ENCODE results near the gene HHIP.

Gene HHIP, protein sequence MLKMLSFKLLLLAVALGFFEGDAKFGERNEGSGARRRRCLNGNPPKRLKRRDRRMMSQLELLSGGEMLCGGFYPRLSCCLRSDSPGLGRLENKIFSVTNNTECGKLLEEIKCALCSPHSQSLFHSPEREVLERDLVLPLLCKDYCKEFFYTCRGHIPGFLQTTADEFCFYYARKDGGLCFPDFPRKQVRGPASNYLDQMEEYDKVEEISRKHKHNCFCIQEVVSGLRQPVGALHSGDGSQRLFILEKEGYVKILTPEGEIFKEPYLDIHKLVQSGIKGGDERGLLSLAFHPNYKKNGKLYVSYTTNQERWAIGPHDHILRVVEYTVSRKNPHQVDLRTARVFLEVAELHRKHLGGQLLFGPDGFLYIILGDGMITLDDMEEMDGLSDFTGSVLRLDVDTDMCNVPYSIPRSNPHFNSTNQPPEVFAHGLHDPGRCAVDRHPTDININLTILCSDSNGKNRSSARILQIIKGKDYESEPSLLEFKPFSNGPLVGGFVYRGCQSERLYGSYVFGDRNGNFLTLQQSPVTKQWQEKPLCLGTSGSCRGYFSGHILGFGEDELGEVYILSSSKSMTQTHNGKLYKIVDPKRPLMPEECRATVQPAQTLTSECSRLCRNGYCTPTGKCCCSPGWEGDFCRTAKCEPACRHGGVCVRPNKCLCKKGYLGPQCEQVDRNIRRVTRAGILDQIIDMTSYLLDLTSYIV

DNA sequence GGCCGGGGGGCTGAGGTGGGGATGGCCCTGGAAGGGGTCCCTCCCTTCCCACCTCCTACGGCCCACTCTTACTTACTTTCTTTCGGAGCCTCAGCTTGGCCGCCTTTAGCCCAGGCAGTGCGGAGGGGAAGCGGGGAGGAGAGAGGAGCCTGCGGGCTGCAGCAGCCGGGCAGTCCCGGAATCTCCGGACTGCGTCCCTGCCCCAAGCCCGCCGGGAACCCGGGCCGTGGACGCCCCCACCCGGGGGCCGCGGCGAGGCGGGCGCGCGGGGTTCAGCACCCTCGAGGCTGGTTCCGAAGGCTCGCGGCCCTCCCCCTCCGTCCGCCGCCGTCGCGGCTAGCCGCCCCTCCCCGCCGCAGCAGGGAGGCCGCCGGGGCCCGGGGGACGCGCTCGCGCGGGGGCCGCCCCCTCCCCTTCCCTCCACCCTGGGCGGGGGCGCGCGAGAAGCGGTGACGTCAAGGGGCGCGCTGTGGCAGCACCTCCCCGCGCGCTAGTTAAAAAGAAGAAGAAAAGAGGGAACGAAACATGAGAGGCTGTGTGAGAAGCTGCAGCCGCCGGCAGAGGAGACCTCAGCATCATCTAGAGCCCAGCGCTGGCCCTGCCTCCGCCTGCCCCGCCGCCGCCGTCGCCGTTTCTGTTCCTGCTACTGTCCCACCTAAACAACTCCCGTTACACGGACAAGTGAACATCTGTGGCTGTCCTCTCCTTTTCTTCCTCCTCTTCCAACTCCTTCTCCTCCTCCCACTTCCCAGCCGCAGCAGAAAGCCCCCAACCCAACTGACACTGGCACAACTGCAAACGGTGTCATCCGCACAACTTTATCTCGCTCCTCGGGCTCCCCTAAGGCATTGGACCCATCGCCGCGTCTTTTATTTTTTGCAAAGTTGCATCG, at the start of gene HHIP:
Gene HHIP, plus strand, starts transcription at position 526 of the 892 bp plus-strand sequence. CDS start 520 bp downstream, outside the sequence.
- DNase-seq (ENCODE audit: low read depth), result no peak

GRCh38 chr4:144597171-144597570, 48.8 kb upstream of the HHIP start:
- no peak for DNase-seq (ENCODE audit: low read depth)

DNA sequence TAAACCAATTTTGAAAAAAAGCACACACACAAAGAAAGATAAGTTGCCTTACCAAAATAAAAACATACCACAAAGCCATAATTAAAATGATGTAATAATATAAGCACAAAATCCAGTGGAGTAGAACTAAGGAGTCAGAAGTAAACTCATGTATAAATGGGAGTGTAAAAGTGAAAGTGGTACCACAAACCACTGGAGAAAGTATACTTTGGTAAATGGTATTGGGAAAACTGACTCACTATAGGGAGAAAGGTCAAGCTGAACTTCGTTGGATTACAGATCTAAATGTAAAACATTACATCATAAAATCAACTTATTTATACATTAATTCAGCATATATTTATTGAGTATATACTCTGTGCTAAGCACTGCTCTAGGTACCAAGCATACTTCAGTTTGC, 46.3 kb upstream of the HHIP start:
- no peak for DNase-seq (ENCODE audit: low read depth)

GRCh38 chr4:144611850-144612249, 34.1 kb upstream of the HHIP start:
- no peak for DNase-seq (ENCODE audit: low read depth)

DNA sequence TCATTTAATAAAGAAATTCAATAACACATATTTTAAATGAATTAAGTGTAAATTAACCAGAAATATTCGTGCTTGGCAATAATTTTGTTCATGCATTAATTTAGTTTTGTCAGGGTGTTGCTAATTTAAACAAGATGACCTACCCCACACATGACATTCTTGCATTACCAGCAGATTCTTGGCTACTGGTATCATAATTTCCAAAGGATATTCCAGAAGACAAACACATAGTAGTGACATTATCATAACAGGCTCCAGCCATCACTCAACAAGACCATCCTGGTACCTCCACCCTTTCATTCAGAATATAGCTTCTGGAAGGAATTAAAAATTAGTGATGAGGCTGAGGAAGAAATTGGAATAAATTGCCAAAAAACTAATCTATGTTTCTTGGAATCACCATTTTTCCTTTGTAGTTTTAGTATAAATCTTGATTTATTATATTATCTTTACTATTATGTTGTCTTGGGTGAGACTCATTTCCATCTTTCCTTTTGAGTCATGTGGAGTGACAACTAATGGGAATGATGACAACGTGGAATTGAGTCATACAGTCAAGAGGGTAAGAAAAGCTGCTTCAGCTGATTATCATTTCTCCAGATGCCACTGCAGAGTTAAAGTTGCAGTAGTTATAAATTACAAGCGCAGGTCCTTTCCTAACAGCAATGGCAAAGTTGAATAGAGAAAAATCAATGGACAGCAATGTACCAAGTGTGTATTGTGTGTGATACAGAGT, 30.9 kb upstream of the HHIP start:
- DNase-seq (ENCODE audit: low read depth), result no peak

DNA sequence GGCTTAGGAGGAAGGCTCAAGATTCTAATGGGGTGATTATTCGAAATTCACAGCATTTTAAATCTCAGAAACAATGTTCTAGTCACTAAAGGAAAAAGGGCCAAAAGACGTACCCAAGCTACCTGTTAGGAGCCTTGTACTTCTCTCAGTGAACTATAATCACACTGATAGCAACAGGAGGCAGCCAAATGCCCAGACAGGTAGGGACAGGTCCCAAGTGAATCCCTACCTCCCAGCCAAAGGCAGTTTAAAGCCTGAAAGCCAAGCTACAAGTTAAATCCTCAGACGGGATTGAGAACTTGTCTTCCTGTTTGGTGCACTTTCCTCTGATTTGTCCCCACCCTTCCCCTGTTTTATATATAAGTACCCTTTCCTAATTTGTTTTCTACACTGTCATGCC, 24.3 kb upstream of the HHIP start:
- no peak for DNase-seq (ENCODE audit: low read depth)

- no peak for DNase-seq (ENCODE audit: low read depth)
These were observed 18.3 kb upstream of the HHIP start for GRCh38 chr4:144627663-144628076.

GRCh38 chr4:144633215-144633614, 12.7 kb upstream of the HHIP start:
- no peak for DNase-seq (ENCODE audit: low read depth)

GRCh38 chr4:144634978-144635747, 10.8 kb upstream of the HHIP start:
- no peak for DNase-seq (ENCODE audit: low read depth)

DNA sequence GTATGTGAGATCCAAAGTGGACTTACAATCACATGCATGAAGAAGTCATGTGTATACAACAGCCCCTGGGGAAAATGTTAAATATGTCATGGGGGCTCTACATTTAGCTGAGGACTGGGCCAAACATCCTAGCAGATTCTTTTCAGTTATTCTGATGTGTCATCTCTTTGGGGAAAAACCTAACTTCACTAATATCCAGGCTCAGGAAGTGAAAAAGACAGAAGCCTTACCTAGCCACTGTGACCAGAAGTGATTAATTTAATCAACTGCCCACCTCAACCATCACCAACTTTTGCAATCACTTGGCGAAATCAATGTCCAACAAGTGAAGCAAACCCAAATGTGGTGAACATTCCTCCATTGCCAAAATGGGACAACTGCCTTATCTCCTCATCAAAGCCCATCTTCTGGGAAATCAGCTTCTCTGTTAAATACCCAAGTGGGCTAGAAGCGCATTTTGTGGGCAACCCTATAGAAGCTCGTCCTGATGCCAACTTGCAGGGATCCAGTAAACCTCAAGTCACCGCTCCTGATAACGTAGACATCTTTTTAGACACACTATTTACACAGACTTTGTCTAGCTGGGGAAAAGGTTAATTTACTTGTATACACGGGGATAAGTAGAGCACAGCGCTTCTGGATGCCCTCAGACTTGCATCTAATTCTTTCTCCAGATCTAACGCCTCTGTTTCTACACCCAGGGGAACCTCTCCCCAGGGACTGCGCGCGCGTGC, 1.4 kb upstream of the HHIP start:
- DNase-seq (ENCODE audit: low read depth), result no peak

DNA sequence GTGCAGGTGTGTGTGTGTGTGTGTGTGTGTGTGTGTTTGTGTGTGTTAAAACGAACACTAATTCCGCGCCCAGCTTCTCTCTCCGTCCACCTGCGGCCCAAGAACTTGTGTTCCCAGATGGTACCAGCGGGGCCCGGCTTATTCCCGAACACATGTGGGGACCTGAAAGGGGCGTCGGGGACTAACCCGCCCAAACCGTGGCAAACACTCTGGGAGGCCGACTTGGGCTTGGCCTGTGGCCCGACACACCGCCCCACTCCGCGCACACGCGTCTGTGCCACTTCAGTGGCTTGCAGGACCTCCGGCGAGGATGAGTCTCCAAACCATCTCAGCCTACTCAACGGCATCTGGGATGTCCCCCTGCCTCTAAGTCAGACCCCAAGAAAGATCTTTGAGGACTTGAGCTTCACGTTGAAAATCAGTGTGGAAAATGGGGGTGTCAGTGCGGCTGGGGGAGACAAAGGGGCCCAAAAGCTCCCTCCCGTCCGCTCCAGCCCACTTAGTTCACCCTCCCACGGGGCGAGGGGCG, 790 bp upstream of the HHIP start:
- DNase-seq (ENCODE audit: low read depth), result no peak

GRCh38 chr4:144646523-144647094, 653 bp downstream of the HHIP start:
- no peak for DNase-seq (ENCODE audit: low read depth)

GRCh38 chr4:144647095-144647561, 1.2 kb downstream of the HHIP start:
- no peak for DNase-seq (ENCODE audit: low read depth)

DNA sequence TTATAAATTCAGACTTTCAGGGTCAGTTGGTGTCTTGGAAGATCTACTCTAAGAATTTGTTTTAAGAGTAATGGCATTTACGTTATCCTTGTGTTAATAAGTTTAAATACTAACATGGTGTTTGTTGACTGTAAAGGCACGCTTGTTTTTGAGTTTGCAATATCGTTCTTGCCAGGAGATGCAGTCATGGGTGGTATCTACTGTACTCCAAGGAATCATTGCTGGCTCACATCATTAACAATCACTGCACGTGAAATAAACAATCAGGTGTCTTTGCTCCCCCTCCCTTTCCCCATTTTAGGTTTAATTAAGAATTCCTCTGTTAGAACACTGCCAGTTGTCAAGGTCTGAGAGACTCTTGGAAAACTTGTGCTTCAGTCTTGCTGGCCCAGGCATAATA, 1.6 kb downstream of the HHIP start:
- DNase-seq (ENCODE audit: low read depth), result no peak

DNA sequence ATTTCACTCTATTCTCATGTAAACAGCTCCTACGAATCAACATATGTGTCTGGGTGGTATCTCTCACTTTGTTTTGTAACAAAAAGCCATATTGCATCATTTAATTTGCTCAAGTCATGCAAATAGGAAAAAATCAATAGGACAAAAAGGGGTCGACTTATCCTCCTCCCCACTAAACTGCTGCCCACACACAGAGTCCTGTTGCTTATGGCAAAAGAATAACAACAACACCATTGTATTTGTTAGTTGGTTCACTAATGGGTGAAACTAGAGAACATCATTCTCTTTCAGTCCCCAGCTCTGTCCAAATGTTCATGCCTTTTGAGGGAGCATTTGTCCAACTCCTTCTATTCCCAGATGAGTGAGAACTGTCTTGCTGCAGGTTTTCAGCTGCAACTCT, 2.1 kb downstream of the HHIP start:
- no peak for DNase-seq (ENCODE audit: low read depth)

DNA sequence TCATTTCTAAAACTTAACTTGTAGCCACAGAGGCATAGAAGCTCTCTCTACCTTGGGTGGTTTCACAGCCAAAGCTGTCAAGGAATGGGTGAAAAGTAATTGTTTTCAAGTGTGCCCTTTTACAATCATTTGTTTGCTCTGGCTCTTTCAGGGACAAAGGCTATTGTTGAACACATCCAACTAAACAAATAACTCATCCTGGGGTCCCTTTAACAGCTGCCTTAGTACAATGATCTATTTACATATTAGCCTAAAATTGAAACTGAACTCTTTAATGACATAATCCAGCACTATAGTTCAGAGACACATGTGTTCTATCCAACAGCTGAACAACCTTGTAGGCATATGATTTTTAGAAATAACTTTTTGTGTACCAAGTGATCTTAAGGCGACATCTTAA, 3.7 kb downstream of the HHIP start:
- DNase-seq (ENCODE audit: low read depth), result no peak

- DNase-seq (ENCODE audit: low read depth), result no peak
These were observed 4.5 kb downstream of the HHIP start for GRCh38 chr4:144650311-144651005.

DNA sequence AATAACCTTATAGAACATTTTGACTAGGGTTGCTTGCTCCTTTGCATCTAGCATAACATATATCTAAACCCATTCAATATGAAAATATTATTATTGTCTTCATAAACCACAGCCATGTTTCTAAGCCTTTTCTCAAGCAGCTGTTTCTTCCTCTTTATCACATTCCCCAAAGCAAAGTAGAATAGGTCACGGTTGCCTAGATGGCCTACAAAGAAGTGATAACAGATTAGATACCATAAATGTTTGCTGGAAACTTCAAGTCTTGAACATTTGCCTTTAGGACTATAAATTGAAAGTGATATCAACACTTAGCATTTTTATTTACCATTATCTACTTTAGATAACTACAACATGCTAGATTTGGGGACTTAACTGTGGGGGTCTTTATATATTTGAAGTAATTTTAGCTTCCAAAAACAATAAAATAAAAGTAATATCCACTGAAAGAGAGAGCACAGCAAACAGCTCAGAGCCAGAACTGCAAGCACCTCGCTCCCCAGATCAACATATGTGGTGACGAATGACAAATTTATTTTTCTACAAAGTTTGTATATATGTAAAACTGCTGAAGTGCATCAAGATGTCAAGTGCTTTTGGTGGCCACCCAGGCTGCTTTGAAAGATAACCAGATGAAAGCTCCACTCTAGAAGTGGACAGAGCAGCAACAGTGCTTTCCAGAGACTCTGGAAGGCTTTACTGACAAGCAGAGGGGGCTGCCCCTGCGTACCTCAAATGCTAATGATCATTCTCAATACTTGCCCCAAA, 8.0 kb downstream of the HHIP start:
- DNase-seq (ENCODE audit: low read depth), result no peak
